Liver (tissue), 9 donors: Measurements from ENCODE around the gene CFAP45. TPM values are rescaled to one million over a fixed set of nuclear protein-coding genes. Genes with fewer than 3 reads are reported as not detected.

ENCODE experiments used
- DNase-seq: peaks from one replicate; pipeline ENCODE4 v3.0.0-alpha.2; 2017; ENCODE audit warnings: low spot score
- H3K27ac ChIP-seq, 2 donors: one replicate each; pipeline ENCODE4 v1.7.0; 2013; ENCODE audit warnings: inconsistent platforms in 2 of 2, low read length in 2 of 2, control low read depth in 1 of 2, low read depth in 1 of 2, mild to moderate bottlenecking in 1 of 2
- H3K27me3 ChIP-seq, 4 donors: one replicate each; pipeline versions ENCODE4 v1.6.1 to v1.7.0; 2013; ENCODE audit warnings: low read length in 3 of 4, inconsistent platforms in 1 of 4, mild to moderate bottlenecking in 1 of 4, moderate library complexity in 1 of 4; ENCODE audit not compliant: control insufficient read depth in 4 of 4, insufficient read depth in 4 of 4
- H3K36me3 ChIP-seq, 4 donors: one replicate each; pipeline versions ENCODE4 v1.6.1 to v1.7.0; 2013; ENCODE audit warnings: low read length in 3 of 4, mild to moderate bottlenecking in 3 of 4, low read depth in 1 of 4, moderate library complexity in 1 of 4; ENCODE audit not compliant: control insufficient read depth in 4 of 4, insufficient read depth in 3 of 4
- H3K4me1 ChIP-seq, 4 donors: one replicate each; pipeline versions ENCODE4 v1.6.1 to v1.7.0; 2013; ENCODE audit warnings: low read length in 3 of 4, mild to moderate bottlenecking in 3 of 4, moderate library complexity in 1 of 4; ENCODE audit not compliant: control insufficient read depth in 4 of 4, insufficient read depth in 4 of 4
- H3K4me3 ChIP-seq, 3 donors: one replicate each; pipeline versions ENCODE4 v1.6.1 to v1.7.0; 2013; ENCODE audit warnings: low read length in 3 of 3, control low read depth in 1 of 3, low read depth in 1 of 3, mild to moderate bottlenecking in 1 of 3
- H3K9ac ChIP-seq, 2 donors: one replicate each; pipeline ENCODE4 v1.7.0; 2013; ENCODE audit warnings: low read length in 2 of 2, mild to moderate bottlenecking in 2 of 2, moderate library complexity in 2 of 2, control low read depth in 1 of 2, low read depth in 1 of 2
- H3K9me3 ChIP-seq, 4 donors: one replicate each; pipeline versions ENCODE4 v1.6.1 to v1.7.0; 2013; ENCODE audit warnings: low read length in 3 of 4; ENCODE audit not compliant: control insufficient read depth in 4 of 4
- ATF3 ChIP-seq: IDR thresholded peaks from 2 replicates; pipeline ENCODE4 v1.6.1; 2016; ENCODE audit warnings: antibody characterized with exemption
- EGR1 ChIP-seq, 2 donors: IDR thresholded peaks; 2 replicates each; pipeline ENCODE4 v1.6.1; 2016 to 2018; ENCODE audit warnings: antibody characterized with exemption in 2 of 2, low read depth in 2 of 2
- FOXA1 ChIP-seq: IDR thresholded peaks from 2 replicates; pipeline ENCODE4 v1.6.1; 2016; ENCODE audit warnings: antibody characterized with exemption
- FOXA2 ChIP-seq: IDR thresholded peaks from 2 replicates; pipeline ENCODE4 v1.6.1; 2016; ENCODE audit warnings: antibody characterized with exemption
- GABPA ChIP-seq, 2 donors: IDR thresholded peaks in 1 of 2; conservative IDR thresholded peaks in 1 of 2; 2 replicates each; pipeline ENCODE4 v1.6.1; 2016; ENCODE audit warnings: antibody characterized with exemption in 2 of 2, mild to moderate bottlenecking in 1 of 2, moderate library complexity in 1 of 2
- HNF4A ChIP-seq, 2 donors: conservative IDR thresholded peaks; 2 replicates each; pipeline ENCODE4 v1.6.1; 2016; ENCODE audit warnings: antibody characterized with exemption in 2 of 2, mild to moderate bottlenecking in 2 of 2
- HNF4G ChIP-seq: IDR thresholded peaks from 2 replicates; pipeline ENCODE4 v1.6.1; 2016; ENCODE audit warnings: antibody characterized with exemption
- JUND ChIP-seq, 2 donors: IDR thresholded peaks; 2 replicates each; pipeline ENCODE4 v1.6.1; 2016; ENCODE audit warnings: antibody characterized with exemption in 2 of 2
- NR2F2 ChIP-seq: IDR thresholded peaks from 2 replicates; pipeline ENCODE4 v1.6.1; 2016; ENCODE audit warnings: antibody characterized with exemption
- RAD21 ChIP-seq, 2 donors: IDR thresholded peaks; 2 replicates each; pipeline ENCODE4 v1.6.1; 2016; ENCODE audit warnings: antibody characterized with exemption in 2 of 2, mild to moderate bottlenecking in 2 of 2
- RXRA ChIP-seq, 2 donors: IDR thresholded peaks; 2 replicates each; pipeline ENCODE4 v1.6.1; 2017 to 2018; ENCODE audit warnings: antibody characterized with exemption in 2 of 2, mild to moderate bottlenecking in 1 of 2
- TAF1 ChIP-seq: conservative IDR thresholded peaks from 2 replicates; pipeline ENCODE4 v1.6.1; 2016; ENCODE audit warnings: antibody characterized with exemption, mild to moderate bottlenecking
- YY1 ChIP-seq: IDR thresholded peaks from 2 replicates; pipeline ENCODE4 v1.6.1; 2016; ENCODE audit warnings: antibody characterized with exemption, mild to moderate bottlenecking
- whole genome bisulfite sequencing: extraction: QIAGEN DNeasy Blood & Tissue Kit; methylation state at CpG from one replicate; pipeline ENCODE4 v1.1.7; 2013; 5-methylcytosine and 5-hydroxymethylcytosine counted together
- polyA plus RNA-seq, 2 donors: library from polyadenylated mRNA; stranded (reverse) in 1 of 2; unstranded in 1 of 2; fragments of 200-250 nt in 1 of 2; fragments of >200 nt in 1 of 2; fragmentation: Nextera tagmentation in 1 of 2; extraction: Ambion mirVana in 1 of 2; gene quantifications; one replicate each; pipeline versions ENCODE4 v1.2.1 to v1.2.3, GENCODE V29; 2013 to 2015
- total RNA-seq, 2 donors: library from RNA; depleted of rRNA; stranded (reverse); fragments of >200 nt; gene quantifications; one replicate each; pipeline ENCODE4 v1.2.3, GENCODE V29; 2014
- TF ChIP-seq, protein P1 (sequence below): fragments of 150-350 bp; IDR thresholded peaks from 2 replicates; pipeline ENCODE4 v1.5.1; 2017; ENCODE audit warnings: improper control_type of control experiment, low read depth, low read length; ENCODE audit not compliant: missing input control
- TF ChIP-seq, protein P2 (sequence below): IDR thresholded peaks from 2 replicates; pipeline ENCODE4 v1.6.1; 2016; ENCODE audit warnings: antibody characterized with exemption
- TF ChIP-seq, protein P3 (sequence below): IDR thresholded peaks from 2 replicates; pipeline ENCODE4 v1.6.1; 2016; ENCODE audit warnings: antibody characterized with exemption, mild to moderate bottlenecking
- TF ChIP-seq, protein P4 (sequence below): IDR thresholded peaks from 2 replicates; pipeline ENCODE4 v1.6.1; 2016; ENCODE audit warnings: antibody characterized with exemption
- donor health status: healthy.
- donor health status: healthy.
- donor health status: healthy.
- donor health status: healthy.
- donor health status: healthy.

The CFAP45 gene
- total and polyA plus RNA-seq, 4 donors: 0.03 to 0.24 TPM; not detected in 2

- no peak overlapping the region for H3K9ac ChIP-seq
- no peaks in the 10 kb centered on the region for H3K27me3 ChIP-seq
- H3K4me3 ChIP-seq: no peak overlapping the region
- H3K36me3 ChIP-seq: no peaks in the 10 kb centered on the region
- TF ChIP-seq JUND (IDR thresholded peaks at IDR 0.05): no peak
- no peak for TF ChIP-seq TAF1
- no peak for TF ChIP-seq RAD21 (IDR thresholded peaks at IDR 0.05)
- TF ChIP-seq, protein P1, sequence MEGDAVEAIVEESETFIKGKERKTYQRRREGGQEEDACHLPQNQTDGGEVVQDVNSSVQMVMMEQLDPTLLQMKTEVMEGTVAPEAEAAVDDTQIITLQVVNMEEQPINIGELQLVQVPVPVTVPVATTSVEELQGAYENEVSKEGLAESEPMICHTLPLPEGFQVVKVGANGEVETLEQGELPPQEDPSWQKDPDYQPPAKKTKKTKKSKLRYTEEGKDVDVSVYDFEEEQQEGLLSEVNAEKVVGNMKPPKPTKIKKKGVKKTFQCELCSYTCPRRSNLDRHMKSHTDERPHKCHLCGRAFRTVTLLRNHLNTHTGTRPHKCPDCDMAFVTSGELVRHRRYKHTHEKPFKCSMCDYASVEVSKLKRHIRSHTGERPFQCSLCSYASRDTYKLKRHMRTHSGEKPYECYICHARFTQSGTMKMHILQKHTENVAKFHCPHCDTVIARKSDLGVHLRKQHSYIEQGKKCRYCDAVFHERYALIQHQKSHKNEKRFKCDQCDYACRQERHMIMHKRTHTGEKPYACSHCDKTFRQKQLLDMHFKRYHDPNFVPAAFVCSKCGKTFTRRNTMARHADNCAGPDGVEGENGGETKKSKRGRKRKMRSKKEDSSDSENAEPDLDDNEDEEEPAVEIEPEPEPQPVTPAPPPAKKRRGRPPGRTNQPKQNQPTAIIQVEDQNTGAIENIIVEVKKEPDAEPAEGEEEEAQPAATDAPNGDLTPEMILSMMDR: no peak
- no peak for TF ChIP-seq EGR1 (IDR thresholded peaks at IDR 0.05; ENCODE audit: low read depth in 2 of 2)
- no peak for TF ChIP-seq FOXA1
- TF ChIP-seq YY1: no peak
- no peak for TF ChIP-seq FOXA2
- TF ChIP-seq, protein P2, sequence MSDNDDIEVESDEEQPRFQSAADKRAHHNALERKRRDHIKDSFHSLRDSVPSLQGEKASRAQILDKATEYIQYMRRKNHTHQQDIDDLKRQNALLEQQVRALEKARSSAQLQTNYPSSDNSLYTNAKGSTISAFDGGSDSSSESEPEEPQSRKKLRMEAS: no peak
- H3K9me3 ChIP-seq: no peaks in the 10 kb centered on the region
- 77% methylated on average over 8 of the region's 8 CpGs for WGBS
- peaks cover 0 to 2% (median 0%) of the 10 kb centered on the region in 4 donors for H3K4me1 ChIP-seq
- no peak for DNase-seq
- H3K27ac ChIP-seq: no peak overlapping the region
Observed at GRCh38 chr1:159884296-159884695, 15.7 kb downstream of the CFAP45 start.

DNA sequence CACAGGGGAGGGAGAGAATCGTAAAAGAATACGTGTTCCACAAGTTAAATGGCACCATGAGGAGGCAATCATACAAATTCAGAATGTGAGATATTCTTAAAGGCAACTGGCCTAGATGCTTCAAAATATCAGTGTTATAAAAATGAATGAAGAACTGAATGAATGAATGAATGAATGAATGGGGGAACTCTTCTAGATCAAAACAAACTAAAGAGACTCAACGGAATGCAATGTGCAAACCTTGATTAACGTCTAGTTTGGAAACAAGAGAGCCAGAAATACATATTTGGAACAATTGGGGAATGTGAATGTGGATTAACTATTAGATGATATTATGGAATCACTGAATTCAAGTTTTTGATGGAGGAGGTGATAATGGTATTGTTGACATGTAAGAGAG, 16.8 kb downstream of the CFAP45 start:
- Histone ChIP-seq H3K36me3 (no peaks in the 10 kb centered on the region), H3K9me3 (no peaks in the 10 kb centered on the region), H3K4me1 (no peaks in the 10 kb centered on the region), H3K4me3 (no peak overlapping the region), H3K27ac (no peak overlapping the region), H3K9ac (no peak overlapping the region), H3K27me3 (no peaks in the 10 kb centered on the region)
- no peak for DNase-seq
- TF ChIP-seq, protein P3, sequence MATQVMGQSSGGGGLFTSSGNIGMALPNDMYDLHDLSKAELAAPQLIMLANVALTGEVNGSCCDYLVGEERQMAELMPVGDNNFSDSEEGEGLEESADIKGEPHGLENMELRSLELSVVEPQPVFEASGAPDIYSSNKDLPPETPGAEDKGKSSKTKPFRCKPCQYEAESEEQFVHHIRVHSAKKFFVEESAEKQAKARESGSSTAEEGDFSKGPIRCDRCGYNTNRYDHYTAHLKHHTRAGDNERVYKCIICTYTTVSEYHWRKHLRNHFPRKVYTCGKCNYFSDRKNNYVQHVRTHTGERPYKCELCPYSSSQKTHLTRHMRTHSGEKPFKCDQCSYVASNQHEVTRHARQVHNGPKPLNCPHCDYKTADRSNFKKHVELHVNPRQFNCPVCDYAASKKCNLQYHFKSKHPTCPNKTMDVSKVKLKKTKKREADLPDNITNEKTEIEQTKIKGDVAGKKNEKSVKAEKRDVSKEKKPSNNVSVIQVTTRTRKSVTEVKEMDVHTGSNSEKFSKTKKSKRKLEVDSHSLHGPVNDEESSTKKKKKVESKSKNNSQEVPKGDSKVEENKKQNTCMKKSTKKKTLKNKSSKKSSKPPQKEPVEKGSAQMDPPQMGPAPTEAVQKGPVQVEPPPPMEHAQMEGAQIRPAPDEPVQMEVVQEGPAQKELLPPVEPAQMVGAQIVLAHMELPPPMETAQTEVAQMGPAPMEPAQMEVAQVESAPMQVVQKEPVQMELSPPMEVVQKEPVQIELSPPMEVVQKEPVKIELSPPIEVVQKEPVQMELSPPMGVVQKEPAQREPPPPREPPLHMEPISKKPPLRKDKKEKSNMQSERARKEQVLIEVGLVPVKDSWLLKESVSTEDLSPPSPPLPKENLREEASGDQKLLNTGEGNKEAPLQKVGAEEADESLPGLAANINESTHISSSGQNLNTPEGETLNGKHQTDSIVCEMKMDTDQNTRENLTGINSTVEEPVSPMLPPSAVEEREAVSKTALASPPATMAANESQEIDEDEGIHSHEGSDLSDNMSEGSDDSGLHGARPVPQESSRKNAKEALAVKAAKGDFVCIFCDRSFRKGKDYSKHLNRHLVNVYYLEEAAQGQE: no peak
- TF ChIP-seq RAD21 (IDR thresholded peaks at IDR 0.05): no peak
- no peak for TF ChIP-seq HNF4A (conservative IDR thresholded peaks at IDR 0.05)
- TF ChIP-seq NR2F2: no peak
- no peak for TF ChIP-seq YY1
- TF ChIP-seq HNF4G: no peak
- no peak for TF ChIP-seq RXRA (IDR thresholded peaks at IDR 0.05)
- TF ChIP-seq JUND (IDR thresholded peaks at IDR 0.05): no peak
- no peak for TF ChIP-seq ATF3
- TF ChIP-seq, protein P1: no peak
- no peak for TF ChIP-seq FOXA1
- TF ChIP-seq, protein P4, sequence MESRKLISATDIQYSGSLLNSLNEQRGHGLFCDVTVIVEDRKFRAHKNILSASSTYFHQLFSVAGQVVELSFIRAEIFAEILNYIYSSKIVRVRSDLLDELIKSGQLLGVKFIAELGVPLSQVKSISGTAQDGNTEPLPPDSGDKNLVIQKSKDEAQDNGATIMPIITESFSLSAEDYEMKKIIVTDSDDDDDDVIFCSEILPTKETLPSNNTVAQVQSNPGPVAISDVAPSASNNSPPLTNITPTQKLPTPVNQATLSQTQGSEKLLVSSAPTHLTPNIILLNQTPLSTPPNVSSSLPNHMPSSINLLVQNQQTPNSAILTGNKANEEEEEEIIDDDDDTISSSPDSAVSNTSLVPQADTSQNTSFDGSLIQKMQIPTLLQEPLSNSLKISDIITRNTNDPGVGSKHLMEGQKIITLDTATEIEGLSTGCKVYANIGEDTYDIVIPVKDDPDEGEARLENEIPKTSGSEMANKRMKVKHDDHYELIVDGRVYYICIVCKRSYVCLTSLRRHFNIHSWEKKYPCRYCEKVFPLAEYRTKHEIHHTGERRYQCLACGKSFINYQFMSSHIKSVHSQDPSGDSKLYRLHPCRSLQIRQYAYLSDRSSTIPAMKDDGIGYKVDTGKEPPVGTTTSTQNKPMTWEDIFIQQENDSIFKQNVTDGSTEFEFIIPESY: no peak
- TF ChIP-seq, protein P2: no peak
- no peak for TF ChIP-seq EGR1 (IDR thresholded peaks at IDR 0.05; ENCODE audit: low read depth in 2 of 2)
- TF ChIP-seq GABPA (IDR thresholded peaks at IDR 0.05 in 1 of 2, conservative IDR thresholded peaks at IDR 0.05 in 1 of 2): no peak
- 67% methylated on average over 4 of the region's 4 CpGs for WGBS
